ENCODE measurements around the gene SH3TC2.

Gene SH3TC2

GRCh38 chr5:148999741-149000140 lies 63.1 kb downstream of the SH3TC2 start:
- no peak for DNase-seq (ENCODE audit: low spot score)

DNA sequence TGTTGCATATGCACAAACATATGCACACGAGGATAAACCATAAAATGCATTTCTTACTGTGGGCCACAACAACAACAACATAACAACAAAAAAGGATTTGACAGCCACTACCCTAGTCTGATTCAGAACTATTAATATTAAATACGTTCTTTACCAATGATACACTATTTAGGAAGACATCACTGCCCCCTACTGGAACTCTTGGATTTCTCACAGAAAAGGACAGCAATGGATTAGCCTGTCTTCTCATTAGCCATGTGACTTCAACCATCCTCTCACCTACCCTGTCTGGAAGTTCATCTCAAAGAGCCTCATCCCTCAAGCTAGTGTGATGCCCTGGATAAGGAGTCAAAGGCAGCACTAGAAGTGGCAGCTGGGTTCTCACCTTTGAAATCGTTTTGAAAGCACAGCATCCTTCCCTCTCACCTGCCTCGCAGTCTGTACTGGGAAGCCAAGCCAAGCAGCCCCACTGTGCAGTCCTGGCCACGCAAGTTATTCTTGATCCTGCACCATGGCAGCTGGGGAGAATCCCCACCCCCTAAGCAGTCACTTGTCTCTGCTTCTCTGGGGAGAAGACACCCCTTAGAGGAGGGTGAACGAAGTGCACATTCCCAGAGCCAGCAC lies 64.6 kb downstream of the SH3TC2 start:
- DNase-seq (ENCODE audit: low spot score) = peak; percentile 75

- no peak for DNase-seq (ENCODE audit: low spot score)
These were observed 66.6 kb downstream of the SH3TC2 start for GRCh38 chr5:148996270-148996669.

- no peak for DNase-seq (ENCODE audit: low spot score)
These were observed 67.1 kb downstream of the SH3TC2 start for GRCh38 chr5:148995791-148996190.

- DNase-seq (ENCODE audit: low spot score) = no peak
These were observed 69.5 kb downstream of the SH3TC2 start for GRCh38 chr5:148993283-148993936.

- DNase-seq (ENCODE audit: low spot score) = no peak
These were observed 70.6 kb downstream of the SH3TC2 start for GRCh38 chr5:148992265-148992664.

- no peak for DNase-seq (ENCODE audit: low spot score)
These were observed 71.3 kb downstream of the SH3TC2 start for GRCh38 chr5:148991566-148991965.

DNA sequence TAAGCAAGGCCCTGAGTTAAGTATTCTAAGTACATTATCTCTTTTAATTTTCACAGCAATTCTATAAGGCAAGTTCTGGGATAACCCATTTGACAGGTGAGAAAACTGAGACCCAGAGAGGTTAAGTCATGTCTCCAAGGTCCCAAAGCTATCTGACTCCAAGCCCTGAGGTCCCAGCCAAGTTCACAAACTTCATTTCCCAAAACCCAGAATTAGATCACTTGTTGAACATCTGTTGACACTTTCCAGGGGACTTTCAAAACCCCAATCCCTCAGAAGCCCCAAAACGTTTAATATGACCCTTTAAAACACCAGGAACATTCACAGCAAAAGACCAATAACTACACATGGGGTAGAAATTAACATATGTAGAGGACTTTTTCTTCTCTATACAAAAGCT lies 72.0 kb downstream of the SH3TC2 start:
- DNase-seq (ENCODE audit: low spot score) = no peak

DNA sequence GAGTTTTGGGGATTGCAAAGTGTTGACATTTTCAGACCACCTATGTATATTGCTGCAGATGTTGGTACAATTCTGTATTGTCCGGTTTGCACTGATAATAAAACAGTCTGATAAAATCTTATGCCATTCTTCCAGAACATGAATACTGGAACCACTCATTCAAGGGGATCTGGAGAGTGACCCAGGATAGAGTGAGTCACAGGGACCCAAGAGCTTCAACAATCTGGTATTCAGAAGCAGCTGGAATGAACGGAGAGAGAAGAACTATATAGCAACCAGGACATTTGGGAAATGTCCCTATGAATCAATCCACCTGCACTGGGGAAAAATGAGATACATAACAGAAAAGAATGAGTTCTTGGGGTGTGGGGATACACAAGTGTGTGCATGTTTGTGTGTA lies 73.3 kb downstream of the SH3TC2 start:
- no peak for DNase-seq (ENCODE audit: low spot score)

DNA sequence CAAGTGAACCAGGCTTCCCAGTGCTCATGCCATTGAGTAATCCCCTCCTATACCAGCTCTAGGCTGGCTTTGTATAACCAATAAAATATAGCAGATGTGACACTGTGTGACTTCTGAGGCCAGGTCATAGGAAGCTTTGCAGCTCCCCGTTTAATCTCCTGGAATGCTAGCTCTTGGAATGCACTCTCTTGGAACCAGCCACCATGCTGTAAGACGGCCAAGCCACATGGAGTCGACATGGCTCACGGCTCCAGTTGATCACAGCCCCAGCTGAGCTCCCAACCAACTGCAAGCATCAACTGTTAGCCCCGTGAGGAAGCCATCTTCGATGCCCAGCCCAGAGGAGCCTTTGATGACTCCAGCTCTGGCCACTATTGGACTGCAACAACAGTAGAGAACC lies 74.5 kb downstream of the SH3TC2 start:
- no peak for DNase-seq (ENCODE audit: low spot score)

DNA sequence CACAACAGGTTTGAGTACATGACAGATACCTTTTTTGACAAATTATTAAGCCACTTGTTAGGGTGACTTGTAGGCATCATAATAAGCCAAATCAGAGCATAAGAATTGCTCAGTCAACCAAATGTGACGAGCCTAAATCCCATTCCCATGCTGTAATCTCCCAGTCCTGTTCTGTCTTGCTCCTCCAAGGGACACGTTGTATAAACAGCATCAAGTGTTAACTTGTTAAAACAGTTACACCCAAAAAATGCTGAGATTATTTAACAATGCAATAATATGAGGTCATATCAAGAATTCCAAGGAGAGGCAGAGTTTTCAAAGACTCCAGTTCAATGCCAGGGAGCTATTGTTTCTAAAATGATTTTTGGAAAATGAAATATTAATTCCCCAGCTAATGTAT lies 76.2 kb downstream of the SH3TC2 start:
- no peak for DNase-seq (ENCODE audit: low spot score)

DNA sequence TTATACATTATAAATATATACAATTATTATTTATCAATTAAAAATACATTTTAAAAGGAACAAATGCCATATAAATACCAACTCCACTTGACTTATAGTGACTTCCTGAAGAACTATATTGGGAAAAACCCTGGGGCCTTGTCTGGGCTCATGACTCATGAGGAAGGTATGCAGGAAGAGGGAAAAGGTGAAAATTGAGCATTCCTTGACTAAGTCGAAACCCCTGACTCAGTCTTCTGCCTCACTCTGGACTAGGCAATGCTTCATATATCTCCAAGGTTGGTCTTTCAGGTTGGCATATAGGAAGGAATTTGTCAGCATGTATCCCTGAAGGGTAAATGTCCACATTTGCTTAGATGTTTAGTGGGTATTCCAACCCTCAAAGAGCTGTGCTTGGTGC lies 78.5 kb downstream of the SH3TC2 start:
- peak; percentile 93 for DNase-seq (ENCODE audit: low spot score)

GRCh38 chr5:148981353-148981752 lies 81.5 kb downstream of the SH3TC2 start:
- DNase-seq (ENCODE audit: low spot score) = no peak

DNA sequence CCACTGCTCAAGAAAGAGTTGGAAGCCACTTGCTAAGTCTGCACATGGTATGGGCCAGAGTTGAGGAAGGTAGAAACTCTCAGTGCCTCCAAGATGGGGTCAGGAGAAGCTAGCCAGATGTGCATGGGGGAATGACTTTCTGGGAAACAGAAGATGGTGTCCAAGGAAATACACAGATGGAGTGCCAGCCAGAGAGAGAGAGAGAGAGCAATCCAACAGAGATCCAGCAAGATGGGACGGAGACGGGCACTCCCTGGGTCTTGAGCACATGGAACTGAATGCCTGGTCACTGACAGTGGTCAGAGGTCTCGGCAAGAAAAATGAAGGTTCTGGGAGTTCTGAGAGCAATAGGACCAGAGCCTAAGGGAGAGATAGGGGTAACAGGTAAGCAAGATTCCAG lies 82.1 kb downstream of the SH3TC2 start:
- no peak for DNase-seq (ENCODE audit: low spot score)

DNA sequence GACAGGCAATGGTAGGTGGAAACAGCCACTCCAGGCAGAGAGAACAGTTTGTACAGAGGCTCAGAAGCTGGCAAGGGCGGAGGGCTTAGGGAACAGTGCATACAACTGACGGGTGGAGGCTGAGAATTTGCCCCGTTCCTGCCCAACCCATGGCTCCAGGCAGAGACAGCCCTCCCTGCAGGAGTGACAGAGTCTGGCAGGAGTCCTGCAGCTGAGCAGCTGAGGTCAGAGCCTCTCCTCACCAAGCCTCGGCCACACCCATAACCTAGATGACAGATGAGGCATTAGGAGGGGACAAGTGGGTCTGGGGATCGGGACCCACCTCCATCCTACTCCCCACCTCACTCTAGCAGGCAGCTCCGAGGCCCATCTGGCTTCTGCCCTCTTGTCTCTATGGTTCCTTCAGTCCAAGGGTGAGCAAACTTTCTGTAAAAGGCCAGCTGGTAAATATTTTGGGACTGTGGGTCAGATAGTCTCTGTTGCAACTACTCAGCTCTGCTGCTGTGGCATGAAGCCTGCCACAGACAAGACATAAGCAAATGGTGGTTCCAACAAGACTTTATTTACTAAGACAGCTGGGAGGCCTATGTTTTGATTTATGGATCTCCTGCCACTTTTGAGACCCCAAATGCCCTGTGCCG lies 83.7 kb downstream of the SH3TC2 start:
- DNase-seq (ENCODE audit: low spot score) = no peak

DNA sequence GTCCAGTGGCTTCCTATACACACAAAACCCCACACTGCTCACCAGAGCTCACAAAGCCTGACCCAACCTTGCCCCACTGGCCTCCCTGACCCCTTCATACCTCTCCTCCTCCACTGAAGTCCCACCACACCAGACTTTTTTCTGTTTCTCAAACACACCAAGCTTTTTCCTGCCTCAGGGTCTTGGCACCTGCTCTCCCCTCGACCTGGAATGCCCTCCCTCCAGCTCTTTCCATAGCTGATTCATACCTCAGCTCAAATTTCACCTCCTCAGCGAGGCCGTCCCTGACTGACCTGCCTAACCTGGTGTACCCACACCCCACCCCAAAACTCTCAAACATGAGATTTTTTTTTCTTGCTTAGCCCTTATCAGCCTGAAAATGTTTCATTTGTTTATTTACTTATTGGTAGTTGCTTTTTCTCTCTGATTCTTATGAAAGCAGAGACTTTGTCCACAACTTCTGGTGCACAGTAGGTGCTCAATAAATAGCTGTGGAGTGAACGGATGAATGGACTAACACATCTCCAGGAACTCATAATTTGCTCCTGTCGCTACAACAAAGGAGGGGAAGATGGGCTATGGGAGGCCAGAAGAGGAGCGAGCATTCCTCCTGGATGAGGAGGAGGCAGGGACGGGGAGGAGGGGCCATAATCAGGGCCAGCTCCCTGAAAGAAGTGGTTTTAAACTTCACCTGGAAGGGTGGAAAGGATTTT lies 84.3 kb downstream of the SH3TC2 start:
- no peak for DNase-seq (ENCODE audit: low spot score)

GRCh38 chr5:148976569-148977381 lies 86.1 kb downstream of the SH3TC2 start:
- no peak for DNase-seq (ENCODE audit: low spot score)

GRCh38 chr5:148974642-148975327 lies 88.1 kb downstream of the SH3TC2 start:
- DNase-seq (ENCODE audit: low spot score) = no peak

DNA sequence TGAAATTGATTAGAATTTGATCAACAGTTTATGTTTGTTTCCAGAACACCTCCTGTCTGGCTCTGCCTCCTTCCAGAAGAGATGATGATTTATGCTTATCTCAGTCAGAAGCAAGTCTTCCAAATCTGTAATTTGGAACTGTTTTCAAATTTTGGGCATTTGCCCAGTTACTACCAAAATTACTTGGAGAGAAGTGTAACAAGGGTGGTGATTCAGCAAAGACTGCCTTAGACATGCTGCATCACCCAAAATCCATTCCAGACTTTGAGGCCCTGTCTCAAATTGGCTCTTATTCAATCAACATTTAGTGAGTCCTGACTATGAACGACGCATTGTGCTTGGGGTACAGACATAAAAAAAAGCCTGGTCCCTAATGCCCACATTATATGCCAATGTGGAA lies 89.4 kb downstream of the SH3TC2 start:
- no peak for DNase-seq (ENCODE audit: low spot score)

DNA sequence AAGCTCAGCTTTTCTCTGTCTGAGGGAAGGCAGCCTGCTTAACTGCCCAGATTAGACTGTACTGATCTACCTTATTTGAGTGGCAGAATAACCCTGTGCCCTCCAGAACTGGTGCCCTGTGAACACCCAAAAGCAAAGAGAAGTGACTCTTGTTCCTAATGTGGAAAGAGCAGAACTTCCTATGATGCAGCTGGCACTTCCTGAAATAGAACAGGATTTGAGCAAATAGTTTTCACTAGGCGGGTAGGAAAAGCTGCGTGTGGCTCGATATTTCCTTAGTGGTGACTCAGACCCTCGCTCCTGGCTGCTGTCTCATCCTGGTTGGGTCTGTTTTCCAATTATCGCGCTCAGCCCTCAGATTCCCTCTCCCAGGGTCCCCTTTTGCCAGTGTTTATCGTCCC lies 89.9 kb downstream of the SH3TC2 start:
- peak; percentile 94 for DNase-seq (ENCODE audit: low spot score)

GRCh38 chr5:148972396-148972795 lies 90.5 kb downstream of the SH3TC2 start:
- no peak for DNase-seq (ENCODE audit: low spot score)

DNA sequence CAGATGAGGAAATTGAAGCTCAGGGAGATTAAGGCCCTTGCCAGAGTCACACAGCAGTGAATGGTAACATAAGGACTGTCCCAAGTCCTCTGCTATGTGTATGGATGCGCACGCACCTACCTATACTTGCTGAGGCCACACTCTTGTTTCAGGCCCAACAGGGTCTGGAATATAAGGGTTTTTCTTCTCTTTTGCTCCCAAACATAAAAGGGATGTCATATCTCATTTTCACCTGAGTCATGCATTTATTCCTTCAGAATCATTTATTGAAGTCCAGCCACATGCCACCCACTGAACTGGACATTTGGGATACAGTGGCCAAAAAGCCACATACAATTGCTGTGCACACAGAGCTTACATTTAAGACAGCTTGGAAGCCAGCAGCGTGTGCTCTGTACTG lies 92.0 kb downstream of the SH3TC2 start:
- no peak for DNase-seq (ENCODE audit: low spot score)
